GM12873 (cell line): ENCODE data around the gene IQCE.

Source experiments
- TF ChIP-seq, protein P1 (sequence below): IDR thresholded peaks from 2 replicates; pipeline ENCODE4 v1.5.1; 2012; ENCODE audit warnings: low read depth, mild to moderate bottlenecking, moderate library complexity, low read length, control low read depth; ENCODE audit not compliant: insufficient read depth; ENCODE audit errors: missing control alignments

Gene IQCE

DNA sequence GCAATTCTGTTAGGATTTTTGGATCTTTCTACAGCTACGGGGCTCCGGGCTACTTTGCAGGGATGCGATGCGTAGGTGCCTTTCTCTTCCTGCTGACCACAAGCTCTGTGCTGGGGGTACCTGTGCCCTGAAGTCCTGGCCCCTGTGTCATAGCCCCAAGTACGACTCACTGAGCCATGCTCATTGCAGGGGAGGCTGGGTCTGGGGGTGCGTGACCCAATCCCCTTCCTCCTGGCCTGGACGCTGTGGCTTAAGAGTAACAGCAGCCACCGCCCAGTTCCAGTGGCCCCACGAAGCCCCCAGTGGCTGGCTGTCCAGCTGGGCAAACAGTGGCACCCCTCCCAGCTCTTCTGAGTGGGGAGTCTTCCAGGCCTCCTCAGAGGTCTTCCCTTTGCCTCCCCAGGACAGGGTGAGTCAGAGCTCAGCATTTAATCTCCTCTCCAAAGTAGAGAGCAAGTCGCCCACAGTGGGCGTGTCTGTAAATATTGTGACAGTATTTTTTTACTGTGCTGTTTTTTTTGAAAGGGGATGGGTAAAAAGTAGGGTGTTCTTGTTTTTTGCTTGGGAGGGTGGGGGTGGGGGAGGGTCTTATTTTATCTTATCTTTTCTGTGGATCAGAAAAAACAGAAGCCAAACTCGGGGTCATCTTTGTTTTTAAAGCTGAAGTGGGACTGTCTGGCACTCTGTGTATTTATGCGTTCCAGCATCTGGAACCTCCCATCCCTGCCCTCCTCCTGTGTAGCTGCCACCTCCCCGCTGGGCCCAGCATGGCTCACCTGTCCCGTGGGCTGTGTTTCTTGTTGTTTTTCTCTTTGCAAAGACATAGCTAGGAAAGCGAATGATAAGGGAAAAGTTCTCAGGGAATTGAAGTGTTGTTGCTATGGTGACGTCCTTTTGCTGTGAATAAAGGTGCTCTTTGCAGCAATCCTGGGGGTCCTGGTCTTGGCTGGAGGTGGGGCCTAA, 31.0 kb upstream of the IQCE start:
- TF ChIP-seq, protein P1, sequence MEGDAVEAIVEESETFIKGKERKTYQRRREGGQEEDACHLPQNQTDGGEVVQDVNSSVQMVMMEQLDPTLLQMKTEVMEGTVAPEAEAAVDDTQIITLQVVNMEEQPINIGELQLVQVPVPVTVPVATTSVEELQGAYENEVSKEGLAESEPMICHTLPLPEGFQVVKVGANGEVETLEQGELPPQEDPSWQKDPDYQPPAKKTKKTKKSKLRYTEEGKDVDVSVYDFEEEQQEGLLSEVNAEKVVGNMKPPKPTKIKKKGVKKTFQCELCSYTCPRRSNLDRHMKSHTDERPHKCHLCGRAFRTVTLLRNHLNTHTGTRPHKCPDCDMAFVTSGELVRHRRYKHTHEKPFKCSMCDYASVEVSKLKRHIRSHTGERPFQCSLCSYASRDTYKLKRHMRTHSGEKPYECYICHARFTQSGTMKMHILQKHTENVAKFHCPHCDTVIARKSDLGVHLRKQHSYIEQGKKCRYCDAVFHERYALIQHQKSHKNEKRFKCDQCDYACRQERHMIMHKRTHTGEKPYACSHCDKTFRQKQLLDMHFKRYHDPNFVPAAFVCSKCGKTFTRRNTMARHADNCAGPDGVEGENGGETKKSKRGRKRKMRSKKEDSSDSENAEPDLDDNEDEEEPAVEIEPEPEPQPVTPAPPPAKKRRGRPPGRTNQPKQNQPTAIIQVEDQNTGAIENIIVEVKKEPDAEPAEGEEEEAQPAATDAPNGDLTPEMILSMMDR, result no peak

DNA sequence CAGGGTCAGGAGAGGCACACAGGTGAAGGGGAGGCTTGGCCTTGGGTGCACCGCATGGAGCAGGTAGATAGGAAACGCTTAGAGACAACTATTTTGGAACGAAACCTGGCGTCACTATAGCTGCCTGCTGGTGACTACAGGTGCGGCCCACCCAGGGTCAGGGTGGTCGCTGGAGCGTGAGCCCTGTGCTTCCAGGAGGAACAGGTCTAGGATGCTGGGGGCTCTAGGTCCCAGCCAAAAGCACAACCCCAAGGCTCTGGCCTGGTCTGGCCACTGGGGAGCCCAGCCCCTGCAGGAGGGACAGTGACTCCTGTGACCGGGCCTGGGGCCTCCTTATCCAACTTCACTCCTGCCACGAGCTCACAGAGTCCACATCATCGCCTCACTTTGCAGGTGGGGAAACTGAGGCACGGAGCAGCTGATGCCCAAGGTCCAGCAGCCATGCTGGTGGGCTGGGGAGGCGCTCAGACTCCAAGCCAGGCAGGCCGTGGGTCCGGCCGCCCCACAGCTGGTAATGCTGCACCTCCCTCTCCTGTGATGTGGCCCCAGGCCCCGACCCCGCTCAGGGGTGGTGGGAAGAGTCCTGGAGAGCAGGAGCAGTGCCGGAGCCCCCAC, 30.2 kb upstream of the IQCE start:
- TF ChIP-seq, protein P1, result no peak

DNA sequence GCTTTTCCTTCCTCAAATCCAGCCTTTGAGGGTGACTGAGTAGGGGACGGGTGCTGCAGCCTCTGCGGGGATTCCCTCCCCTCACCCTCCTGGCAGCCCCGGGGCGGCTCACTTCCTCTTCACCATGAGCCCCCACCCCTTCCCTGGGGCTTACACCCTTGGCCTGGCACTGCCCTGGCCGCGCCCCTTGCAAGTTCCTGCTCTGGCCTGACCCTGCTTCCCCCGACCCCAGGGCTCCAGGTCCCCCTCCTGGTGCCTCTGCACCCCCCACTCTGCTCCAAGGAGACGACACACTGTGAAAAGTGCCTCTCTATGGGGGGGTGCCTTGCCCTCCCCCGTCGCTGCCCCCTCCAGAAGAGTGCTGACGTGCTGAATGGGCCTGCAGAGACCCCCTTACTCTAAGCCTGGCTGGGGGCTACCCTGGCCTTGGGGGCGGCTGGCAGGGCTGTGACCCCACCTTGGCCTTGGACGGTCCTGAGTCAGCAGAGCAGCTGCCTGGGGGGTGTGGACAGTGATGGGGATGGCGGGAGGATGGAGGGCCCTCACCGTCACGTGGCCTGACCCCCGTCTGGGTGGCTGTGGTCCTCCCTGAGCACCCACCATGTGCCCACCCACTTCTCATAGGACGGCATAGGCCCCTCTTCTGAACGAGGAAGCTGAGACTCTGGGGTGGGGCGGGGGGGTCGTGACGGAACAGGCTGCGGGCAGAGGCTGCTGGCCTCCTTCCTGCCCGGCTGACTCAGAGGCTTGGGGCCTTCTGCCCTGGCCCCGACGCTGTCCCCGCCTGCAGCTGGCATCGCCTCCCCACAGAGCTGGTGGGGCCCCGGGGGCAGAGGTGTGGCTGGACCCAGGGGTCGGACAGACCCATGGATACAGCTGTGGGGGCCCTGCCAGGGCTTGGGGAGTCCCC, 29.4 kb upstream of the IQCE start:
- TF ChIP-seq, protein P1, result no peak

DNA sequence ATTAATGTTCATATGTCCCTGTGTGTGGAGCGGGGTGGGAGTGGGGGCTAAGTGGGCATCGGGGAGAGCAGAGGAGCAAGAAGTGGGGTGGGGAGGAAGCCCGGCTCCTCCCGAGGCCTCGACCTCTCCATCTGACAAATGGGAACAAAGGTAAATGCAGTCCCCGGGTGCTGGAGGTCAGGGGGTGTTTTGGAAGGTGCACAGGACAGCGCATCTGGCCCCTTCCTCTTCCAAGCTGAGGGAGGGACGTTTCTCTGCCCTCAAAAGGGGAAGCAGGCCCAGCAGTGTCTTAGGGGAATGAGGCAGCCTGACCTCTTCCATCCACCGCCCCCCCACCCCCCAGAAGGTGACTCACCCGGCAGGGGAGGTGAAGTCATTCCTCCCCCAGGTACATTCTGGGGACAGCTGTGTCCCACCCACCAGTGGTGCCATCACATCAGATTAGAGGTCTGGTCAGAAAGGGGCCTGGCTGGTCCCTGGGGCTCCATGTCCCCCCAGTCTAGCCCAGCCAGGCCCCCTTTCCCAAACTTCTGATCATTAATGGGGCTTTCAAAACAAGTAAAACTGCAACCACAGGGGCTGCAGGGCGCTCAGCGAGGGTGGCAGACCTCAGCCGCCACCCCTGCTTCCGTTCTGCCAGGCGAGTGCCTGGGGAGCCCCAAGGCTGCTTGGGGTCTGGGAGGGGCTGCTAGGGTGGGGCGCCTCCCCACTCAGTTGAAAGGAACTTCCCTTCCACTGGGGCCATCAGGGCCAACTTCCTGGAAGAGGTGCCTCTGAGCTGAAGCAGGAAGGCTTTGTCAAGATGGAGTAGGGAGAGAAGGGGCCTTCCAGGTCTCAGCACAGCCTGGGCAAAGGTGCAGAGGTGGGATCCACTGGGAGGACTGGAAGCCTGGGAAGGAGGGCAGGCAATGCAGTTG, 28.4 kb upstream of the IQCE start:
- TF ChIP-seq, protein P1, result no peak

DNA sequence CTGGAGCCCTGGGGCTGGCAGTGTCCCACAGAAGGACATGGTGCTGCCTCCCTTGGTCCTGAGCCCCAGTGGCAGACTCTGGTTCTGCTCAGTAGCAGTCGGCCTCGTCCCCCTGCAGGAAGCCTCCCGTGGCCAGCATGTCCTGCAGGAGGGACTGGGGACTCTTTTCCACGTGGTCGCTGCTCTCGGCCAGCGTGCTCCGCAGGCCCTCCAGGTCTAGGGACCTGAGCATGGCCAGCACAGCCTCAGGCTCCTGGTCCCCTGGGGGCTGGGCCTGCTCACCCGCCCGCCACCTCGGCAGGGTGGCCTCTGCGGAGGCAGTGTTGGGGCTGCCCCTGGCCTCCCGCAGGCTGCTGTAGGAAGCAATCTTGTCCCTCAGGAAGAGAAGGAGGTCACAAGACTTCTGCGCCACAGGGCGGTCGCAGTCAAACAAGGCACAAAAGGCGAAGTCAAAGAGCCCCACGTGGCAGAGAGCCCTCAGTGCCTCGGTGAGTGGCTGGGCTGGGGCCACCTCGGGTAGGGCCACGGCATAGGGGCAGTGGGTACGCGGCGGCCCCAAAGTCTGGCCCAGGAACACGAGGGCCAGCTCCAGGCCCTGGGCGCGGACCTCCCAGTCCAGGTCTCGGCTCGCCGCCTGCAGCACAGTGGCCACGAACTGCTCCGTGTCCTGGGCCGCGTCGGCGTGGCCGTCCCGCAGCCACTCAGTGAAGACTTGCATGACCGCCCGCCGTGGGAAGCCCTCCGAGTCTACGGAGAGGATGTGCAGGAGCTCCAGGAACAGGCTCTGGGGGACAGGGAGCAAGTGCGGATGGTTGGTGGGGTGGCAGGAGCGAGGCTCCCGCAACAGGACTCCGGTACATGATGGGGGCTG, 20.6 kb upstream of the IQCE start:
- TF ChIP-seq, protein P1, result no peak

DNA sequence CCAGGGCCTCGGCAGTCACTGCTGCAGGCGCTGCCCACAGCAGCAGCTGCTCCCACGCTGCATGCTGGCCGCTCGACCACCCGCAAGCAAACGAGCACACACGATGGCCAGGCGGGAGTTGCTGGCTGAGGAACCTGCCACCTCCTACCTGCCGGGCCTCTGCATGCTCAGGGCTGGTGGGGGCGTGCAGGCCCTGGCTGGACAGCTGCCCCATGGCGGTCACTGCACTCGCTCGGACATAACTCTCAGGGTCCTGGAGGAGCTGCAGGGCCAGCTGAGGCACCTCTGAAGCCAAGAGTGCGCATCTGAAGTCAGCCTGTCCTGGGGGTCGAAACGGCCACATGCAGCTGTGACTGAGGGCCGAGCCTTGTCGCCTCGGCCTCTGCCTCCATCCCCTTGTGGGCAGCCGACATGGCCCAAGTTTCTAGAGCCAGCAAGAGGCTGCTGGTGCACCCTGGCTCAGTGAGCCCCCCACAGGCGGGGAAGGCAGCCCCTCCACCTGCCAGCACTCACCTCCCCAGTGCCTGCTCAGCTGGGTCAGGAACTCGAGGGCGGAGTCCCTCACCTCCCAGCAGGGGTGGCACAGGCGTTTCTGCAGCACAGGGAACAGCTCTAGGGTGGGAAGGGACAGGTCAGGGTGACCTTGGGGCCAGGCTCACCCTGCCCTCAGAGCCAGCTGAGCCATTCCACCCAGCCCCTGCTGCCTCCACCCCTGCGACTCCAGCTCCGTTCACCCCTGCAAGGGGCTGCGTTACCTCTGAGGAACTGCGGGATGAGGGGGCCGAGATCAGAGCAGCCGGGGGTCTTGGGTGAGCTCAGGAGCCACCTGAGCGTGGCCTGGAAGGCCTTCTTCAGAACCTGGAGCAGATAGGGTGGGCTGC, 19.5 kb upstream of the IQCE start:
- TF ChIP-seq, protein P1, result no peak
